HG03521 (cell line): Measurements from ENCODE around the gene SLC35F3.

Source experiments
- ATAC-seq: cut with Tn5 transposase; IDR thresholded peaks from one replicate; pipeline ENCODE4 v1.9.1; 2021; ENCODE audit warnings: mild to moderate bottlenecking, moderate library complexity; ENCODE audit not compliant: unreplicated experiment

The SLC35F3 gene

DNA sequence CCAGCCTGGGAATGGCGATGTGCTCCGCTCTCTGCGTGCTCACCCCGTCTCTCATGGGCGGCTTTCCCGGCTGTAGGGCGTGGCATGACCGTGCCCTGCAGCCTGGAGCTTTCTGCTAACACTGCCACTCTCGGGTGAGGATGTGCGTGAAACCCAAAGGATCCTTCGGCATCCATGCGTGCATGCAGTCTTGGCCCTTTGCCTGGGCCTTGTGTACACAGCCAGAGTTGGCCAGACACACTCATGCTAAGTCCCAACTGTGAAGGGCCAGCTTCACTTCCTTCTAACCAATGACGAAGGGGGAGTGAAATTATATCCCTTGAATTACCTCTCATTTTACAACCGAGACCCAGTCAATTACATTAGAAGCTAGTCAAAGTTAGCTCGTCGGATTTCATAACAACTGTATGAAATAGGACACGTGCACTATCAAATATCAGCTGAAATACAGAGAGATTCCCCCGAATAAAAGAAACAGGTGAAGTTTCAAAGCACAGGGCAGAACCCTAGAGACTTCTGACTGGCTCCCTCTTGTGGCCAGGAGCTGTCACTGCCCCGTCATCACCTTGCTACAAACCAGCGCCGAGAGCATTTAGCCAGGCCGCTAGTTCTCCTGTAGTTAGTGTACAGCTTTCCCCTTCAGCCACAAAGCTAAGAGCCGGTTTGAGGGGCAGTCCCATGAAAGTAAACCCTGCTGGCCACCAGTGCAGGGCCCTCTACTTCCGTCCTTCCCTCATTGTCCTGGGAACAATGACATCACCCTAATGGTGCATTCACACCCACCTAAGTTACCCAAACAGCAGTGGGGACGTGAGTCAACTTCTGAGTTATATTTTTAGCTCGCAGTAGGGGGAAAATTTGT is 405.4 kb downstream of the SLC35F3 start:
- ATAC-seq: peak; percentile 82

DNA sequence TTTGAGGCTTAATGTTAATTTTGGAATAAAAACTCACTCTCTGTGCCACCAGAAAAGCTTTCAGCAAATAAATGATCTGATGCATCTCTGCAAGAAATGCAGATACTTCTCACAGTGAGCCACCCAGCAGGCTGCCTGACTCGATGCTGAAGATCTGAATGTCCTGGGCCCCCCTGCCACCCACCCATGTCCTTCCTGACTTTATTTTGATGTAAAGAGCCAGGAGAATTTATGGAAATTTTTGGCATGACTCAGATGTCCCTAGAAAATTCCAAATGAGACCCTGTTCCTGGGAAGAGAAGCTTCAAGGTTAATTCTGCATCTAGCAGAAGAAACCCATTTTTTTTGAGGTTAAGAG is 406.0 kb downstream of the SLC35F3 start:
- ATAC-seq: no peak

DNA sequence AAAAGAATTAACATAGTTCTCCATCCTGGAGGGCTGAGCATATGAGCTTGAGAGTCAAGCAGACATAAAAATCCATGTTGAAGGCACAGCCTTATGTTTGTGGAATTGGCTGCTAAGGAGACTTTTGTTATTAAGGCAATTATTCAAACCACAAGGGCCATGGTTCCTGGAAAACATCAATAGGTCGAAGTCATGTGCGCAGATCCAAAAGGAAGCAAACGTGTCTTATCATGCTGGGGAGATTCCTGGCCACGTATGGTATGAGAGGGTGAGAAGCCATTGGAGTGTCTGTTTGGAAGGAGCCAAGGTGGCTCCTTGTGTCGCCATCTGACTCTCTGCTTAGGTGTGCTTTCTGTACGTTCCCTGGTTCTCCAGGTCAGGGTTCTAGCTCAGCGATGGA is 406.9 kb downstream of the SLC35F3 start:
- ATAC-seq: no peak

DNA sequence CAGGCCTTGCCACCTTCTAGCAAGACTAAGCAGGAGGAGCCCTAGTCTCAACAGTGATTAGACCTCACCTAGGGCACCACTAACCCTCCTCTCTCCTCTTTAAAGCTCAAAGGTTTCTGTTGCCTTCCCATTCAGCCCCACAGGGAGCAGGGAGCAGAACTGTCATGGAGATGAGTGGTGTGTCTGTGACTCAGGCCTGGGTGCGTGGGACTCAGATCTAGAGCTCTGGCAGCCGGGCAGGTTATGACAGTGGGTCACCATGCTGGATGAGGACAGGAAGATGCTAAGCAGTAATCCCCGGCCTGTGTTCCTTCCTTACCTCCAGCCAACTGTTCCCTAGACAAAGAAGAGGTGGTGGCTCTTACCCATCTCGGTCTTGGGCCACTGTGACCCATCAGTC is 408.7 kb downstream of the SLC35F3 start:
- ATAC-seq: no peak

DNA sequence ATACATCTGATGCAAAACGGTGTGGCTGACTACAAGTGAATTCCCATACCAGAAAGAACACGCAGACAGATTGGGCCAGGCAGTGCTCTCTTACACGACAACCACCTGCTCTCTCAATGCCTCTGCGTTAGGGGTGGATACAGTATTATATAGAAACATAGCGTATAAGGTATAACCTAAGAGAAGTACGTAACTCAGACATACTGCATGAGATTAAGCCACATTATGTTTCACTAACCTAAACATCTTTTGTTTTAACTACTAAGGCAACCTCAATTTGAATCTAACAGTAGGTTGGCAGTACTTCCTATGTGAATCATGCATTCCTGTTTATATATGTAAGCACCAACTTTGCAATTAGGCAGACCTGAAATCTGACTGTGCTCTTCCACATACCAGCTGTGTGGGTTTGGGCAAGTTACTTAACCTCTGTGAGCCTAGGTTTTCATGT is 410.6 kb downstream of the SLC35F3 start:
- ATAC-seq: no peak

DNA sequence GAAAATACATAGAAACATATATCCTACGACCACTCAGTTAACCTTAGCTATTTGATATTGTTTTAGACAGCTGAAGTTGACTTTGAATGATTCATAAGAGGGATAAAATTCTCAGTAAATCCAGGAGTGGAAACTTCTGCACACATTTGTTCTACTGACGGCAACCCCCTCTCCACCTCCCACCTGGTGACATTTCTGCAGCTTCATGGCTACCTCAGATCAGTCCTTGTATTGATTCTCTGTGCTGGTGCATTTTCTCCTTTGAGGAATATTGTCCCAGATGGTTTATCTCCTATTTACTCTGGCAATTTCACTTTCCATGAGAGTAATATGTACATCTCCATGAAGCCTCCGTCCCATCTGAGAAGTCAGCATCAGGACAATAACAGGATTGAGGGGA is 411.1 kb downstream of the SLC35F3 start:
- no peak for ATAC-seq

DNA sequence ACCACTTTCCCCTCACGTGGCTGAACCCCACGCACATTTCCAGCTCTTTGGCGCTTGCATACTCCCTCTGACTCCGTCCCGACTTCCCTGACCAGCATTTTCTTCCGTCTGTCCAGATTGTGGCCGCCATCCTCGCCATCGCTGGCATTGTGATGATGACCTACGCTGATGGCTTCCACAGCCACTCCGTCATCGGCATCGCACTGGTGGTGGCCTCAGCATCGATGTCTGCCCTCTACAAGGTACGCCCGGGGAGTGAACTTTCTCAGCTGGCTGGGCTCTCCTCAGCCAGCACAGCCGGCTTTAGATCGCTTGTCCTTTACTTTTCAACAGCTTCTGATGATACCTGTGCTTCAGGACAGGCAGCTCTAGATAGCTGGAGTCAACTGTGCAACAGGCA is 412.0 kb downstream of the SLC35F3 start:
- ATAC-seq: no peak

DNA sequence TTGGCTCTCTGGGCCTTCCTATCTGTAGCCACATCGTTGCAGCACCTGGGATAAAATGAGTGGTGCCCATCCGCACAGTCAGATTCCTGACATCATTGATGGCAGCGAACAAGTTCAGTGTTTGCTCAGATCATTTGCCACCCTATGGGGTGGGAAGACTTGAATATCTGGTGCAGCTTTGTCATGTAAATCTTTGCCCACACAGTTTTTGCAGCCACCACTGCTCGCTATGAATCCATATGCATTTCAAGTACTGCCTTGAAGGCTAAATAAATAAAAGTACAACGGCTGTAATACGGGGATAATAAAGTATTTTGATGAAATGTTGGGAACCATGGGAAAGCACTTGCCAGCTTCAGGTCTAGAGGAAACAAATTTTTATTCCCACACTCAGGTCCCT is 412.5 kb downstream of the SLC35F3 start:
- no peak for ATAC-seq

DNA sequence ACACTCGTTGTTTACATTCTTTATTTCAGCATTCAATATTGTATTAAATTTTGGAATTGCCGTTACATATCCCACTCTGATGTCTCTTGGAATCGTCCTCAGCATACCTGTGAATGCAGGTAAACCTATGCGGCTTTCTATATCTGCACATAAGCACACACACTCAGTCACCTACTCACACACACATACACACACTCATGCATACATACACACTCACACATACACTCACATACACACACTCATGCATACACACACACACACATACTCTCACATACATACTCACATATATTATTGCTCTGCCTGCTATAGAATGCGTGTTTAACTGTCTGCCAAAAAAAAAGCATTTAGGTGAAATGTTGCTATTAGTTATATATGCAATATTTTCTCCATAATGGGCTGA is 415.6 kb downstream of the SLC35F3 start:
- no peak for ATAC-seq

DNA sequence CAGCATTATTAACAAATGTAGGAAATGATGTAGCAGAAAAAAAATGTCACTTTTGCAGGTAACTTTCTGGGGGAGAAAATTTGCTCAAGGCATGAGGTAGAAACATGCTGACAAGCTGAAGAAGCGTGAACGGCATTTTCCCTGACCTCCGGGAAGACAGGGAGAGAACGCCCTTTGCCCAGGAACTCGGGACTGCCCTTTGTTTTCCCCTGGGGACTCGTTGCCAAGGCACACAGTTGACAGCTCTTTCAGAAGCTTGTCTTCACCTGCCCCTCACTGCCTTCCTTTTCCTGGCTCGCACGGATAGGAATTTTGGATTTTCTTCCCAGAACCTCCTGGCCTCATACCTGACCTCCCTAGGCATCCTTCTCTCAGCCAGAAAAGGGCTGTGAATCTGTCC is 416.1 kb downstream of the SLC35F3 start:
- no peak for ATAC-seq

DNA sequence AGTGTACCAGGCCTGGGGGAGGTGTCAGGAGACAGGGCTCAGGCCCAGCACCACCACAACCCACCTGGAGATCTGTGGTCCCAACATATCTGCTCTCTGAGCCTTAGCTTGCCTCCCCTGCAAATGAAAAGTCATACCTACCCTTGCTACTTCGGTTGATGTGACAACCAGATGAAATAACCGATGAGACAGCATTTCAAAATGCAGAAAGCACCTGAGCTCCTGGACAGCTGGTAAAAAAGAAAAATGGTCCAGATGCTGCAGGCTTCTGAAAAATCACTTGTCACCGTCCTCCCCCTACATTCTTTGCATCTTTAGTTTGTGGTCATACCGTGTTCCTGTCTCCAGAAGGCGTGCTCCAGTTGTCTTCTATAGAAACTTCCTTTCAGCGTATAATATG is 416.8 kb downstream of the SLC35F3 start:
- ATAC-seq: no peak

DNA sequence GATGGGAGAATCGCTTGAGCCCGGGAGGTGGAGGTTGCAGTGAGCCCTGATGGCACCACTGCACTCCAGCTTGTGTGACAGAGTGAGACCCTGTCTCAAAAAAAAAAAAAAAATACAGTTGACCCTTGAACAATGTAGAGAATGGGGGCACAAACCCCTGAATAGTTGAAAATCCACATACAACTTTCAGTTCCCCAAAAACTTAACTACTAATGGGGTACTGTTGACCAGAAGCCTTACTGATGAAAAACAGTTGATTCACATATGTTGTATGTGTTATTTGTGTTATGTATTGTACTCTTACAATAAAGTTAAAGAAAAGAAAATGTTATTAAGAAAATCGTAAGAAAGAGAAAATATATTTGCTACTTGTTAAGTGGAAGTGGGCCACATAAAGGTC is 417.6 kb downstream of the SLC35F3 start:
- ATAC-seq: no peak

DNA sequence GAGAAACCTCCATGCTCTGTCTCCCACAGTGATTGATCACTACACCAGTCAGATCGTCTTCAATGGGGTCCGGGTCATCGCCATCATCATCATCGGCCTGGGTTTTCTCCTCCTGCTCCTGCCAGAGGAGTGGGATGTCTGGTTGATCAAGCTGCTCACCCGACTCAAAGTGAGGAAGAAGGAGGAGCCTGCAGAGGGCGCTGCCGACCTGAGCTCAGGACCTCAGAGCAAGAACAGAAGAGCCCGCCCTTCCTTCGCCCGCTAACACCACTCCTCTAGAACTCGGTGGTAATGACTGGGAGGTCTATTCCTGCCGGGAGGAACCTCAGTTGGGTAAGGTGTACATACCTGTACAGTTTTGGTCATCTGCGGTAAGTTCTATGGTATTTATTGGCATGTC is 418.5 kb downstream of the SLC35F3 start:
- no peak for ATAC-seq

DNA sequence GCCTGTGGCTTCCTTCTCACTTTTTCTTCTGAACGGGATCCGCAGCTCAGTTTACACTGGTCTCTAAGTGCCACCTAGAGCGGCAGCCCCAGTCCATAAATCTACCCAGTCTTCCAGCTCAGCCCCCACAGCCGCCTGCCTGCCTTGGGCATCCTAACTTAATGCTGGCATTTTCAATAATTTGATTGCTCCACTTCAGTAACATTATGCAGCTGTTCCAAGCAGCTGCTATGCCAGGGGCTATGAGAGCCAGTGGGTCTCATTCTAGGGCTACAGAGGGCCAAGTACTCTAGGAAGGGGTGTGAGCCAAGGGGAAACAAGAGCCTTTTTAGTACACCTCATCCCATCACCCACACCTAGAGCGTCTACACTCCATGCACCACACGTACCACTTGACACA is 420.3 kb downstream of the SLC35F3 start:
- ATAC-seq: no peak

DNA sequence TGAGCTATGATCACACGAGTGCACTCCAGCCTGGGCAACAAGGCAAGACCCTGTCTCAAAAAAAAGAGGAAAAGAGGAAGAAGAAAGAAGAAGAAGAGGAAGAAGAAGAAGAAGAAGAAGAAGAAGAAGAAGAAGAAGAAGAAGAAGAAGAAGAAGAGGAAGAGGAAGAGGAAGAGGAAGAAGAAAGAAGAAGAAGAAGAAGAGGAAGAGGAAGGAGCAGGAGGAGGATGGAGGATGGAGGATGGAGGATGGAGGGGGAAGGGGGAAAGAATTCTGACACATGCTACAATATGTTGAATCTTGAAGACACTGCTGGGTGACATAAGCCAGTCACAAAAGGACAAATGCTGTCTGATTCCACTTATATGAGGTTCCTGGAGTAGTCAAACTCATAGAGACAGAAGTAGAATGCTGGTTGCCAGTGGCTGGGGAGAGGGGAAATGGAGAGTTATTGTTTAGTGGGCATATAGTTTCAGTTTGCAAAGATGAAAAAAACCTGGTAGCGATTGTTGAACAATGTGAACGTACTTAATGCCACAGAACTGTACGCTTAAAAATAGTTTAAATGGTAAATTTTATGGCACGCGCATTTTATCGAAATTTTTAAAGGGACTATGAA is 421.5 kb downstream of the SLC35F3 start:
- no peak for ATAC-seq

DNA sequence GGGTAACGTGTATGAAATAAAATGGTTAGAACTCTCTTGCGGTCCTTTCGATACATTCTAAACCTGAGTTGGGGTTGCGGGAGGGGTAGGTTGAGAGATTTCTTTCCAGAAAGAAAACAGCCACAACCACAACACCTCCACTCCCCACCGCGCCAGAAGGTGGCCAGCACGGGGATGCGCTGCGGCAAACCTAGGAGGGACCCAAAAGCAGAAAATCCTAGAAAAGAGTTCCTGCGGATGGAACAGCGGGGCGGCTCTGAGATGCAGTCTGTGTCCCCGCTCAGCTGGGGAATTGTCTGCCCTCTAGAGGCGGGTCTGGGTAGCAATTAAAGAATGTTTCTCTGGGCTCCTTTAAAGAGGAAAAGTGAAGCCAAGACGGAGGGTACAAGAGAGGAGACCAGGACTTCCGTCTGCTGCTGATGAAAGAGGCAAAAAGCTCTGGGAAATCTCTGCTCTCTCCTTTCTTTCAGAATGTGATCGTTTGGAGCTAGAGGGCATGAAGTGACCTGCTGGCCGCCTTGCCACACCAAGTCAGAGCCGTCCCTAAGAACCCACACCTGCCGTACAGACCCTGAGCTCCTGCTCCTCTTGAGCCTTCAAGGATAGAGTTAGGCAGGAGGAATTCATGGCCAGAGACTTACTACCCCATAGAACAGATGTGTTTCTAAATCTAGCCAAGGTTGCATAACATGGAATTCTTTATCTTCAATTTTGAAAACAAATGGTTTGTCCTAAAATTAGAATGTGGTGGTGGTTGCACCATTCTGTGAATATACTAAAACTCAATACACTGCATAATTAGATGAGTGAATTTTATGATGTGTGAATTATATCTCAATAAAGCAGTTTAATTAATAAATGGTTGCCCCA is 422.3 kb downstream of the SLC35F3 start:
- no peak for ATAC-seq

DNA sequence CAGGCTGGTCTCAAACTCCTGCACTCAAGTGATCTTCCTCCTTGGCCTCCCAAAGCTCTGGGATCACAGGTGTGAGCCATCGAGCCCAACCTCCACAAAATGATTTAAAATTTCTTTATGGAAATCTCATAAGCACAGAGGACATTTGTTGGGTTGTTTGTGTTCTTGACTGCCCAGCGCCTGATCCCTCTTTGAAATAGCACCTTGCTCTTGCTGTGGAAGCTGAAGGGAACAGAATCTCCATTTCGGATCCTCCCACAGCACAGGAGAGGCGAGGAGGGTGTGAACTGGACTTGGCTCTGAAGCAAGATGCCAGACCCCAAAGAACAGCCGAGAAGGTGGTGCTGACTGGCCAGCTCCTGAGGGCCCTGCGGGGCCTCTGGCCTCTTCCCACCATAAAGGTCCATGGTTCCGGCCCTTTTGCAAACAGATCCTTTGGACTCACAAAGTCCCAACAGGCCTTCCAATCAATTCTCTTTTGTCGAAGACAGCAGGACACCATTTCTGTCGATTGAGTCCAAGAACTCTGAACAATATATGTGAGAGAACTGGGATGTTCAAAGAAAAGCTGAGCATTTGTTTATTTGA is 423.2 kb downstream of the SLC35F3 start:
- no peak for ATAC-seq

DNA sequence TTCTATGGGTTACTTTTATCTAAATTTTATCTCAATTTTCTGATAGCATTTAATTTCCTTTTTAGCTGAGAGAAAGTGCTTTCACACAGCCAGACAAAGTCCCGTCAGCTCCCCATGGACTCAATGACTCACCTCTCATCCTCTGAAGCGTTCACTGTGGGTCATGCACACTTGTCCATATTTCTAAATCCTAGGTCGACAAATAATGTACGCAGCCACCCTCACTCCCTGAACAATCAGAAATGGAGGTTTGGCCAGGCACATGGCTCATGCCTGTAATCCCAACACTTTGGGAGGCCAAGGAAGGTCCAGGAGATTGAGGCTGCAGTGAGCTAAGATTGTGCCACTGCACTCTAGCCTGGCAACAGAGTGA is 426.4 kb downstream of the SLC35F3 start:
- ATAC-seq: no peak

DNA sequence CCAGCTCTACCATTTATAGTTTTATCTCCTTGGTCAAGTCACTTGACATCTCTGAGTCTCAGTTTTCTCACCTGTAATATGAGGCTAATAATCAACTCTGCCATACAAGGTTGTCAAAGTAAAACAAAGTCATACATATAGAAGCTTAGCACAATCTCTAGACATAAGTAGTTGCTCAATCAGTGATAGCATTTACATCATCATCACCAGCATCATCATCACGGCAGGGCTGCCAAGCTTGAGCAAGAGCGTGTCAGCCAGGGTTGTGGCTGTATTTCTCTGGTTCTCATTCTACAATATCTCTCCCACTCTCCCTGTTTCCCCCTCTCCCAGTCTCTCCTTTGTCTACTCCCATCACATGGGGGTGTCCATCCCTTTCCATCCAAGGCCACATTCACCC is 427.0 kb downstream of the SLC35F3 start:
- no peak for ATAC-seq

DNA sequence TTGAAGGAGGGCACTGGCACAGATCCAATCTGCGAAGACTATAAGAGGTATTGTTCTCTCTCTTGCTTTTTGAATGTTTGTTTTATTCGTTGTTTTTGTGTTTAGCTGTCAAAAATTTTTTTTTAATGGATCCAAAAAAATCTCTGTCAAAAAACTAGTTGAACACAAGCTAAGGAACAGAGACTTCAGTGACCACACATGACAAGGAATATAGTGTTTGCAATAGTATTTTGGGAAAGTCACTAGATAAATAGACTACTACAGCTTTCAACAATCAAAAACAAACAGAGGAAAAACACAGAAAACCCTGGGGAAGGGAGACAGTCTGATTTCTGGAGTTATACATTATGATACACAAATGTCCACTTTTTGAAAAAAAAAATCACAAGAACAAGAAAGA is 431.9 kb downstream of the SLC35F3 start:
- ATAC-seq: no peak

DNA sequence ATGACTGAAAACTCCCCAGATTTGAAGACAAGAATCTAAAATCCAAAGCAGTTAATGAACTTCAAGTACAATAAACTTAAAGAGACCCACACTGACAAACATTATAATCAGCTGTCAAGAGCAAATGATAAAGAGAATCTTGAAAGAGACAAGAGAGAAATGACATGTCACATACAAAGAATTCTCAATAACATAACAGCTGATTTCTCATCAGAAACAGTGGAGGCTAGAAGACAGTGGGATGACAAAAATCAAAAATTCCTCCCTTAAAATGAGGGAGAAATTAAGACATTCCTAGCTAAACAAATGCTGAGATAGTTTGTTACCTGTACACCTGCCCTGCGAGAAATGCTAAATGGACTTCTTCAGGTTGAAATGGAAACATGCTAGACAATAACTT is 432.8 kb downstream of the SLC35F3 start:
- ATAC-seq: no peak
